GM21528 (cell line): ENCODE results near the gene FAM83E.
A peak's percentile ranks its signal among the peaks of the same experiment; 100 is the strongest.

Experiments used
- ATAC-seq: cut with Tn5 transposase; IDR thresholded peaks from one replicate; pipeline ENCODE4 v1.9.1; 2021; ENCODE audit warnings: mild to moderate bottlenecking, moderate library complexity; ENCODE audit not compliant: unreplicated experiment, low FRiP score

The FAM83E gene

DNA sequence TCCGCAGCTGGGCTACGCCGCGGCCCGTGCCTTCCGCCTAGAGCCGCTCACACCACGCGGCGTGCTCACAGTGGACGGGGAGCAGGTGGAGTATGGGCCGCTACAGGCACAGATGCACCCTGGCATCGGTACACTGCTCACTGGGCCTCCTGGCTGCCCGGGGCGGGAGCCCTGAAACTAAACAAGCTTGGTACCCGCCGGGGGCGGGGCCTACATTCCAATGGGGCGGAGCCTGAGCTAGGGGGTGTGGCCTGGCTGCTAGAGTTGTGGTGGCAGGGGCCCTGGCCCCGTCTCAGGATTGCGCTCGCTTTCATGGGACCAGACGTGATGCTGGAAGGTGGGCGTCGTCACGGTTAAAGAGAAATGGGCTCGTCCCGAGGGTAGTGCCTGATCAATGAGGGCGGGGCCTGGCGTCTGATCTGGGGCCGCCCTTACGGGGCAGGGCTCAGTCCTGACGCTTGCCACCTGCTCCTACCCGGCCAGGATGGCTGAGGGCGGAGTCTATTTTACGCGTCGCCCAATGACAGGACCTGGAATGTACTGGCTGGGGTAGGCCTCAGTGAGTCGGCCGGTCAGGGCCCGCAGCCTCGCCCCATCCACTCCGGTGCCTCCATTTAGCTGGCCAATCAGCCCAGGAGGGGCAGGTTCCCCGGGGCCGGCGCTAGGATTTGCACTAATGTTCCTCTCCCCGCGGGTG, 14.9 kb upstream of the FAM83E start:
- no peak for ATAC-seq

DNA sequence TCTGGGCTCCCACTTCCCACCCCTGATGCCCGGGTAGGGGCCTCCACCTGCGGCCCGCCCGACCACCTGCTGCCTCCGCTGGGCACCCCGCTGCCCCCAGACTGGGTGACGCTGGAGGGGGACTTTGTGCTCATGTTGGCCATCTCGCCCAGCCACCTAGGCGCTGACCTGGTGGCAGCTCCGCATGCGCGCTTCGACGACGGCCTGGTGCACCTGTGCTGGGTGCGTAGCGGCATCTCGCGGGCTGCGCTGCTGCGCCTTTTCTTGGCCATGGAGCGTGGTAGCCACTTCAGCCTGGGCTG, 14.4 kb upstream of the FAM83E start:
- no peak for ATAC-seq

- no peak for ATAC-seq
Observed at GRCh38 chr19:48628486-48629296, 13.8 kb upstream of the FAM83E start.

DNA sequence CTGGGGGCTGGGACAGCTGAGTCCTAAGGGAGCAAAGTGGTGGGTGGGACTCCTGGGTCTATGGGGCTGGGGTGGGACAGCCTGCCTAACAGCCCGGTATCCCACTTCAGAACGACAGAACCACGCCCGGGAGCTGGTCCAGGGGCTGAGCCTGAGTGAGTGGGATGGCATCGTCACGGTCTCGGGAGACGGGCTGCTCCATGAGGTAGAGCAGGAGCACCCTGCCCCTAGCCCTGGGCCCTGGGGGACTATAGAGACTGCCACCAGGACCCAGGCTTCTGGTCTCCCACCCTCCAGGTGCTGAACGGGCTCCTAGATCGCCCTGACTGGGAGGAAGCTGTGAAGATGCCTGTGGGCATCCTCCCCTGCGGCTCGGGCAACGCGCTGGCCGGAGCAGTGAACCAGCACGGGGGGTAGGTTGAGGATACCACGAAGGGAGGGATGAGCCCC, 13.0 kb upstream of the FAM83E start:
- no peak for ATAC-seq

- no peak for ATAC-seq
Observed at GRCh38 chr19:48627201-48627864, 12.5 kb upstream of the FAM83E start.

- ATAC-seq = no peak
Observed at GRCh38 chr19:48625891-48626327, 11.0 kb upstream of the FAM83E start.

- no peak for ATAC-seq
Observed at GRCh38 chr19:48624791-48625723, 10.2 kb upstream of the FAM83E start.

GRCh38 chr19:48624067-48624594, 9.3 kb upstream of the FAM83E start:
- ATAC-seq = peak; percentile 52

DNA sequence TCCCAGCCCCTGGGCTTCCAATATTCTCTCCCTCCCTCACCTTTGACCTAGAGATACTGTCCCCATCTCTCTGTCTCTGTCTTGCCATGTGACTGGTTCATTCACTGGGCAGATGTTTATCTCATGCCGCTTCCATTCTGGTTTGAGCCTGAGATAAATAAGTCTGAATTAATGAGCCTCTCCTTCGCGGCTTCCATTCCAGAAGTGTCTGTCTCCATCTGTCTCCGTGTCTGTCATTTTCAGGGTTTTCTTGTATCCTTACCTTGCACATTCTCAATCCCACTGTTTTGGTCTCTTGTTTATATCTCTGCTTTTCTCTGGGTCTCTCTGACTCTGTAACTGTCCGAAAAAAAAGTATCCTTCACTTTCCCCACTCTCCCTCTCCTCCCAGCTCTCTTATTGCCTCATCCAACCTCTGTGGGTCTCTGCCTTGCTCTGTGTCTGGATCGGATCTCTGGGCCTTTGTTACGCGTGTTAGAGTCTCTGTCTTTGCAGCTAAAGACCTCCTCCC, 8.7 kb upstream of the FAM83E start:
- ATAC-seq = no peak

DNA sequence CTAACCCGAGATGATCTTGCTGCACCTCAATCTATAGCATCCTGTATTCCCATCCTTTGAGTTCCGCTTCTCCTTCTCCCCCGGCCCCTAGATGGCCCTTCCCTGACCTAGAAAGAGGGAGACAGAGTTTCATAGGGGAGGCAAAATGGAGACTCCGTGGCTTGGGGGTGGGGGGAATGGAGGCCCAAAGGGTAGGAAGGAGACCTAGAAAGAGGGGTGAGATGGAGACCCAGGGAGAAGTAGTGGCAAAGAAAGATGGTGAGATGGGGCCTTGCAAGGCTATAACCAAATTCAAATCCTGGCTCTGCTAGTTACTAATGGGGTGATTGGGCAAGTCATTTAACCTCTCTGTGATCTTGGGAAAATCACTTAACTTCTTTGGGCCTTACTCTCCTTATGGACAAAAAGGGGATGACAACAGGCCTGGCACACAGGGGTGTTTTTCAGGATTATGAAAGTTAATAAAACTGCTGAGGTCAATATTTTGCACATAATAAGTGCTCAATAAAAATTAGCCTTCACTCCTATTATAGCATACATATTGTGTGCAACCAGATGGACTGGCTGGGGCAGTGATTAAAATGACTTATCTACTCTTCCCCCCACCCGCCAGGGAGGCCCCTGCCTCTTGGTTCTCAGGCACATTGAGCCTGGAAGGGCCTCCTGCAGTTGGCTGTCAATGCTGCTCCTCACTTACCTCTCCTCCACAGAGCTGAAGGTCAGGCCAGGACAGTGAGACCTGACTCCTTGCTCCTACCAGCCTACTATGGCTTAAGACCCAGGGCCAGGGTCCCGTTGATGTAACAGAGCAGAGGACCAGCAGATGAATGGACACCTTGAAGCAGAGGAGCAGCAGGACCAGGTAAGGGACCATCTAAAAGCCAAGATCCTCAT, 5.1 kb upstream of the FAM83E start:
- ATAC-seq = no peak

GRCh38 chr19:48618916-48619691, 4.2 kb upstream of the FAM83E start, which contains the start of the genes RPL18 and SPHK2:
Gene RPL18 (minus strand): TSS chr19:48619178. CDS start chr19:48619143, 35 bp downstream.
Gene SPHK2 (plus strand): TSS chr19:48619506. CDS start chr19:48620515, 1,009 bp downstream.
- ATAC-seq = peak; percentile 79

GRCh38 chr19:48618278-48618915, 3.5 kb upstream of the FAM83E start:
- ATAC-seq = no peak

DNA sequence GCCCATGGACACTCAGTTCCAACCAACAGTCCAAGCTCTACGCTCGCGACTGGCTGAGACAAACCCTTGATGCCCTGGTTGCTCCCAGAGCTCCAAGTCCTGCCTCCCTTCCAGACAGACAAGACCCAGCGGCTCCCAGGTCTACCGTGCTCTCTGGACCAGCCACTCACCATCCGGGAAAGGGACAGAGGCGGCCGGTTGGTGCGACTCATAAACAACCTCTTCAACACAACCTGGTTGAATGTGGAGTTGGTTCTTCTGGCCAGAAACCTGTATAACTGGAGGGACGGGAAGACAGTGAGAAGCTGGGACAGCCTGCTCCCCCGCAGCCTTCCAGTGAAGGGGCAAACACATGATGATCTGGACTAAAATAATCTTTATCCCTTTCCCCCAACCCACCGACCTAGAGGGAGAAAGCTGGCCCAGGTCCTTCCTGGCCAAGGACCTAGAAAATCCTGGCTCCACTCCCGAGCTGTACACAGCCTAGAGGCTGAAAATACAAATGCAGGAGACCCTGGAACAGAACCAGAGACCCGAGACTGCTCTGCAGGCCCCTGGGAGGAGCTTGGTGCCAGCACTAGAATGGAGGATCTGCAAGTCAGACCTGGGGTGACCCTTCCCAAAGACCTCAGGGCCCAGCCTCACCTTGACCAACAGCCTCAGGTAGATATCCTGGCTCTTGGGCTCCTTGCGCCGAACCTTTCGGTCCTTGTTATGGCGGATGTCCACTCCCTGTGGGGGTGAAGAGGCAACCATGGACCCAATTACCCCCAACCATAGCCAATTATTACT, 2.5 kb upstream of the FAM83E start:
- ATAC-seq = no peak

DNA sequence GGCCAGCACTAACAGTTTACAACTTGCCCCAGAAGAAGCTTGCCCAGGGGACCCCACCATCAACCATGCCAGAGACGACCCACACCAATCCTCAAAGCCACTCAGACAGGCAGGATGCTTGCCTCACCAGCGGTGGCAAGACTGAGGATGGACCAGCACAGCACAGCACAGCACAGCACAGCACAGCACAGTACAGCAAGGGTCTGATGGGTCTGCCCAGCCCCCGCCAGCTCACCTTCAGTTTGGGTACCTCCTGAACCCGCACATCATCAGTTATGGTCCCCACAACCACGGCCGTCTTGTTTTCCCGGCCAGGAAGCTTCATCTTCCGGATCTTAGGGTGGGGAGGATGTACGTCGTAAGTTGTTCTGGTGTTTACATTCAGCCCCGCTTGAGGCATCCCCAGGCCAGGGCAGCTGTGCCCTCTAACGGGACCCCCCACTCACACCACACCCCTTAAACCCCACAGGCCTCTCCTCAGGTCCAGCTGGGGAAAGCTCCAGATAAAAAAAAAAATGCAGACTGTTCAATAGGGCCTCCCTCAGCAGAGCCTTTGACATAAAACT, 1.7 kb upstream of the FAM83E start:
- ATAC-seq = no peak

- no peak for ATAC-seq
Observed at GRCh38 chr19:48616041-48616436, 1.2 kb upstream of the FAM83E start.

DNA sequence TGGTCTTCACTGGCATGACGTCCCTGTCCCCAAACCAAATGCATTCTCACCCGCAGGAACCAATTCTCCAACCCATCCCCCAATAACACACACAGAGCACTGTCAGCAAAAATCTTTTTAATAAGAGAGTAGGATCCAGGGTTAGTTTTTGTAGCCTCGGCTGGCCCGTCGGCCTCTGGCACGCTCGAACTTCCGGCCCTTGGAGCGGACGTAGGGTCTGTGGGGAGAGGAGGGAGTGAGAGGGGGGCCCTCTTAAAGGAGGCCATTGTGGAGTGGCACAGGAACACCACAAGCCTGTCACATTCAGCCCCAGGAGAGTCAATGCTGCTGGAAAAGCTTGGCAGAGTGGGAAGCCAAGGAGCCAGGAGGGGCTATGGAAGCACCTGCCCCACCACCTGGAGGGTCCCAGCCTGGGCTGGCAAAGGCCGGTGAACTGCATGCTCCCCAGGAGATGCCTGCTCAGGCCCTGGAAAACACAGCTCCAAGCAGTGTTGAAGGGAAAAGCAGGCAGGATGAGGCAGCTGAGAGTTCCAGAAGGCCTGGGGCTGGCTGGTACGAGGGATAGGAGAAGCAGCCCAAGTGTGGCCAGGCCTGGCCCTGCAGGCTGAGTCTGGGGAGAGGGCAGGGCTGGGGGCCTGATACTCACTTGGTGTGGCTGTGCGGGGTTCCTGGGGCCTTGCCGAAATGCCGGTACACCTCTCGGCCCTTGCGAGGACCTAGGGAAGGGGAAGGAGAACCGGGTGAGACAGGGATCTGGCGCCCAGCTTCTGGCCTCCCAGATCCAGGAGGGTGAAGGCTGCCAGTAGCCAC, 560 bp upstream of the FAM83E start:
- no peak for ATAC-seq
